Hepatocyte (in vitro differentiated cells): ENCODE results near the gene TIMM50. TPM values are rescaled to one million over a fixed set of nuclear protein-coding genes. Genes with fewer than 3 reads are reported as not detected.
A peak's percentile ranks its signal among the peaks of the same experiment; 100 is the strongest.

Source experiments
- DNase-seq: peaks from one replicate; pipeline ENCODE4 v3.0.0-alpha.2; 2016; ENCODE audit warnings: low spot score
- H2AFZ ChIP-seq: fragments of 200-600 bp; sonication (generic); 2 replicates; pipeline ENCODE4 v1.6.0; 2016; ENCODE audit warnings: antibody characterized with exemption, mild to moderate bottlenecking
- H3K27ac ChIP-seq: fragments of 200-600 bp; sonication (generic); 2 replicates; pipeline ENCODE4 v1.5.1; 2016; ENCODE audit warnings: mild to moderate bottlenecking
- H3K27me3 ChIP-seq: fragments of 200-600 bp; sonication (generic); 2 replicates; pipeline ENCODE4 v1.6.1; 2016
- H3K36me3 ChIP-seq: fragments of 200-600 bp; sonication (generic); replicated peaks from 2 replicates; pipeline ENCODE4 v1.5.1; 2016; ENCODE audit warnings: low read depth; ENCODE audit not compliant: insufficient read depth
- H3K4me1 ChIP-seq: fragments of 200-600 bp; sonication (generic); 2 replicates; pipeline ENCODE4 v1.5.1; 2016; ENCODE audit warnings: mild to moderate bottlenecking, moderate library complexity; ENCODE audit not compliant: insufficient read depth
- H3K4me2 ChIP-seq: fragments of 200-600 bp; sonication (generic); 2 replicates; pipeline ENCODE4 v1.6.0; 2016
- H3K4me3 ChIP-seq: fragments of 200-600 bp; sonication (generic); 2 replicates; pipeline ENCODE4 v1.5.1; 2016; ENCODE audit warnings: mild to moderate bottlenecking
- H3K79me2 ChIP-seq: fragments of 200-600 bp; sonication (generic); 2 replicates; pipeline ENCODE4 v1.6.0; 2017; ENCODE audit warnings: mild to moderate bottlenecking
- H3K9me2 ChIP-seq: fragments of 200-600 bp; sonication (generic); replicated peaks from 2 replicates; pipeline ENCODE4 v1.6.0; 2017; ENCODE audit warnings: mild to moderate bottlenecking; ENCODE audit not compliant: insufficient read depth
- H3K9me3 ChIP-seq: fragments of 200-600 bp; sonication (generic); 2 replicates; pipeline ENCODE4 v1.5.1; 2016; ENCODE audit warnings: low read depth, mild to moderate bottlenecking
- H4K20me1 ChIP-seq: fragments of 200-600 bp; sonication (generic); 2 replicates; pipeline ENCODE4 v1.6.0; 2016; ENCODE audit warnings: mild to moderate bottlenecking; ENCODE audit not compliant: insufficient read depth, poor library complexity, severe bottlenecking
- EZH2 ChIP-seq: fragments of 200-600 bp; sonication (generic); IDR thresholded peaks from 2 replicates; pipeline ENCODE4 v1.6.1; 2016; ENCODE audit warnings: antibody characterized with exemption, mild to moderate bottlenecking, borderline replicate concordance
- EZH2phosphoT487 ChIP-seq: fragments of 200-600 bp; sonication (generic); IDR thresholded peaks from one replicate; pipeline ENCODE4 v1.6.1; 2018; ENCODE audit warnings: antibody characterized with exemption, mild to moderate bottlenecking, low read depth, moderate library complexity; ENCODE audit not compliant: unreplicated experiment, severe bottlenecking
- WGBS: methylation state at CpG from one replicate; pipeline ENCODE4 v1.1.6; 2016; ENCODE audit warnings: low lambda C conversion rate; ENCODE audit errors: missing lambda C conversion rate; 5-methylcytosine and 5-hydroxymethylcytosine counted together
- polyA plus RNA-seq: library from polyadenylated mRNA; unstranded; fragments of >200 nt; fragmentation: Nextera tagmentation; extraction: Ambion mirVana; gene quantifications from 2 replicates; pipeline ENCODE4 v1.2.1, GENCODE V29; 2016
- total RNA-seq: library from RNA; depleted of rRNA; stranded (reverse); fragments of >200 nt; gene quantifications from 2 replicates; pipeline ENCODE4 v1.2.3, GENCODE V29; 2014
- TF ChIP-seq, protein P1 (sequence below): fragments of 200-600 bp; sonication (generic); IDR thresholded peaks from 2 replicates; pipeline ENCODE4 v1.5.1; 2016; ENCODE audit warnings: antibody characterized with exemption, mild to moderate bottlenecking; ENCODE audit not compliant: poor library complexity

TIMM50 gene
- total and polyA plus RNA-seq, 2 experiments from 2014 or later, result 57.2 to 61.7 TPM

DNA sequence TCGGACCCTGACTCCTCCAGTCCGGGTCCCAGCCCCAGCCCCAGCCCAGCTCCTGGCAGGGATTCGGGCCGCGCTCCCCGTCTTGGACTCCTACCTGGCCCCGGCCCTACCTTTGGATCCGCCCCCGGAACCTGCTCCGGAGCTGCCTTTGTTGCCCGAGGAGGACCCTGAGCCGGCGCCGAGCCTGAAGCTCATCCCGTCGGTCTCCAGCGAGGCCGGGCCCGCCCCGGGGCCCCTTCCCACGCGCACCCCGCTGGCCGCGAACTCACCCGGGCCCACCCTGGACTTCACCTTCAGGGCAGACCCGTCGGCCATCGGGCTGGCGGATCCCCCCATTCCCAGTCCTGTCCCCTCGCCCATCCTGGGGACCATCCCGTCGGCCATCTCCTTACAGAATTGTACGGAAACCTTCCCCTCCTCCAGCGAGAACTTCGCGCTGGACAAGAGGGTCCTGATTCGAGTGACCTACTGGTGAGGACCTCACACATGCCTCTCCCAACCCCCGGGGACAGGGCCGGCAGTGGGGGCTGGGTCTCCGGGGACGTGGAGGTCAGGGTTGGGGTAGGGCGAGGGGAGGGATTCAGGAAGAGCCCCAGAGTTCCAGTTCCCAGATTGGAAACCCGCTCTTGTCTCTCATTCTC, 35.0 kb downstream of the TIMM50 start:
- H3K27ac ChIP-seq, result no peak overlapping the region
- peak overlapping the region; percentile 28 for H3K4me3 ChIP-seq
- H3K36me3 ChIP-seq, result no peaks in the 10 kb centered on the region
- no peaks in the 10 kb centered on the region for H3K79me2 ChIP-seq
- H2AFZ ChIP-seq, result peak overlapping the region; percentile 86
- no peaks in the 10 kb centered on the region for H3K9me3 ChIP-seq
- peaks cover 46% of the 10 kb centered on the region for H3K27me3 ChIP-seq
- H4K20me1 ChIP-seq, result no peaks in the 10 kb centered on the region
- peak overlapping the region; percentile 88 for H3K4me2 ChIP-seq
- WGBS, result 4% methylated on average over 30 of the region's 44 CpGs
- no peaks in the 10 kb centered on the region for H3K4me1 ChIP-seq
- no peak for TF ChIP-seq EZH2phosphoT487
- no peak for TF ChIP-seq EZH2
- TF ChIP-seq, protein P1, sequence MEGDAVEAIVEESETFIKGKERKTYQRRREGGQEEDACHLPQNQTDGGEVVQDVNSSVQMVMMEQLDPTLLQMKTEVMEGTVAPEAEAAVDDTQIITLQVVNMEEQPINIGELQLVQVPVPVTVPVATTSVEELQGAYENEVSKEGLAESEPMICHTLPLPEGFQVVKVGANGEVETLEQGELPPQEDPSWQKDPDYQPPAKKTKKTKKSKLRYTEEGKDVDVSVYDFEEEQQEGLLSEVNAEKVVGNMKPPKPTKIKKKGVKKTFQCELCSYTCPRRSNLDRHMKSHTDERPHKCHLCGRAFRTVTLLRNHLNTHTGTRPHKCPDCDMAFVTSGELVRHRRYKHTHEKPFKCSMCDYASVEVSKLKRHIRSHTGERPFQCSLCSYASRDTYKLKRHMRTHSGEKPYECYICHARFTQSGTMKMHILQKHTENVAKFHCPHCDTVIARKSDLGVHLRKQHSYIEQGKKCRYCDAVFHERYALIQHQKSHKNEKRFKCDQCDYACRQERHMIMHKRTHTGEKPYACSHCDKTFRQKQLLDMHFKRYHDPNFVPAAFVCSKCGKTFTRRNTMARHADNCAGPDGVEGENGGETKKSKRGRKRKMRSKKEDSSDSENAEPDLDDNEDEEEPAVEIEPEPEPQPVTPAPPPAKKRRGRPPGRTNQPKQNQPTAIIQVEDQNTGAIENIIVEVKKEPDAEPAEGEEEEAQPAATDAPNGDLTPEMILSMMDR, result no peak
- peak; percentile 54 for DNase-seq
- H3K9me2 ChIP-seq, result no peaks in the 10 kb centered on the region

DNA sequence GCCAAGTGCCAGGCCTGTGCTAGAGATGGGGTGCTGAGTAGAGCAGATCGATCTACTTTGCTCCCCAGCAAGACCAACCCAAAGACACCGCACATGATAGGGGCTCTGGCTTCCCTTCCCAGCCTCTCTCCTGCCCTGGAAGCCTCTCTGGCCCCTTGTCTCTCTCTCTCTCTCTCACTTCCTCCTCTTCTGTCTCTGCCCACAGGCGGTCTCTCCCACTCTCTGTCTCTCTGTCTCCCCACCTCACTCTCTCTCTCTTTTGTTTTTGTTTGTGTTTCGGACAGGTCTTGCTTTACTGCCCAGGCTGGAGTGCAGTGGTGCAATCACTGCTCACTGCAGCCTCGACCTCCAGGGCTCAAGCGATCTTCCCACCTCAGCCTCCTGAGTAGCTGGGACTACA, 35.6 kb downstream of the TIMM50 start:
- TF ChIP-seq EZH2phosphoT487 (no peak), EZH2 (no peak)
- TF ChIP-seq, protein P1, result no peak
- Histone ChIP-seq H3K4me1 (no peaks in the 10 kb centered on the region), H3K4me3 (no peak overlapping the region), H2AFZ (peak overlapping the region; percentile 86), H4K20me1 (no peaks in the 10 kb centered on the region), H3K27ac (no peak overlapping the region), H3K79me2 (no peaks in the 10 kb centered on the region), H3K9me3 (no peaks in the 10 kb centered on the region), H3K4me2 (peak overlapping the region; percentile 88), H3K36me3 (no peaks in the 10 kb centered on the region), H3K9me2 (no peaks in the 10 kb centered on the region), H3K27me3 (peaks cover 46% of the 10 kb centered on the region)
- 51% methylated on average over 6 of the region's 6 CpGs for WGBS
- DNase-seq, result no peak

DNA sequence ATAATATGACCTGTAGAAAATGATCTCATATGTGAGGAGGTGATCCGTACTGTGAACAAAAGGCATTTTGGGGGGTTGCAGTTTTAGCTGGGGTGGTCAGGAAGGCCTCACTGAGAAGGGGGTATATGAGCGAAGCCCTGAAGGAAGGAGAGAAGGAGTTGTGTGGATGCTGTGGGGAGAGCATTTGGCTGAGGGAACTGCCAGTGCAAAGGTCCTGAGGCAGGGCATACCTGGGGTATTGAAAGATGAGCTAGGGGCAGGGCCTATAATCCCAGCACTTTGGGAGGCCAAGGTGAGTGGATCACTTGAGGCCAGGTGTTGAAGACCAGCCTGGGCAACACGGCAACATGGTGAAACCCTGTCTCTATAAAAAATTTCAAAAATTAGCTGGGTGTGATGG, 36.8 kb downstream of the TIMM50 start:
- no peak for DNase-seq
- Histone ChIP-seq H3K4me2 (no peak overlapping the region), H4K20me1 (no peaks in the 10 kb centered on the region), H2AFZ (no peak overlapping the region), H3K36me3 (no peaks in the 10 kb centered on the region), H3K4me3 (no peak overlapping the region), H3K9me3 (no peaks in the 10 kb centered on the region), H3K79me2 (no peaks in the 10 kb centered on the region), H3K9me2 (no peaks in the 10 kb centered on the region), H3K4me1 (no peaks in the 10 kb centered on the region), H3K27me3 (peaks cover 46% of the 10 kb centered on the region), H3K27ac (no peak overlapping the region)
- TF ChIP-seq EZH2 (no peak), EZH2phosphoT487 (no peak)
- TF ChIP-seq, protein P1, result no peak
- 84% methylated on average over 3 of the region's 3 CpGs for WGBS

DNA sequence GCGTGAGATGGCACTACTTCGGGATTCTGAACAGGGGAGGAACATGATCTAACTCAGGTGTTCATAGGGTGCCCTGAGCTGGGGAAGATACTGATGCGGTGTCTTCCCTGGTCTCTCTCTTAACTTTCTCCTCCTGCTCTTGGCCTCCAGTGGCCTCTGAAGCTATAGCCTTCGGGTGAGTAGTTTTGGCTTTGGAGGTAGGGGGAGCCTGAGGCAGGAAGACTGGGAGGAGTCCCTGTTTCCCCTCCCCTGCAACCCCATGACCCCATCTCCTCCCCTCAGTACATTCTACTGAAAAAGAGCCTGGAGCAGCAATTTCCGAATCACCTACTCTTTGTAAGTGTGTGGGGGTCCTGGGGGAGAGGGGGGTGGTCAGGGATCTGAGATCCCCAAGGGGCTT, 37.8 kb downstream of the TIMM50 start:
- Histone ChIP-seq H3K36me3 (no peaks in the 10 kb centered on the region), H3K9me3 (no peaks in the 10 kb centered on the region), H3K79me2 (no peaks in the 10 kb centered on the region), H3K4me1 (no peaks in the 10 kb centered on the region), H3K27me3 (peaks cover 39% of the 10 kb centered on the region), H3K4me3 (no peak overlapping the region), H2AFZ (no peak overlapping the region), H3K4me2 (no peak overlapping the region), H3K27ac (no peak overlapping the region), H3K9me2 (no peaks in the 10 kb centered on the region), H4K20me1 (no peaks in the 10 kb centered on the region)
- TF ChIP-seq EZH2phosphoT487, result no peak
- TF ChIP-seq, protein P1, result no peak
- TF ChIP-seq EZH2, result no peak
- WGBS, result 84% methylated on average over 5 of the region's 5 CpGs
- no peak for DNase-seq
